CD14-positive monocyte (primary cell): ENCODE results near the gene NFATC2IP. TPM values are rescaled to one million over a fixed set of nuclear protein-coding genes. Genes with fewer than 3 reads are reported as not detected.
A peak's percentile ranks its signal among the peaks of the same experiment; 100 is the strongest.
"Not testable (repeated sequence)": the region's sequence is repeated elsewhere in the genome, so short reads cannot be mapped to it uniquely, and the experiment has no call there.

Experiments
- DNase-seq, 3 donors: peaks; one replicate each; pipeline ENCODE4 v3.0.0-alpha.2; 2011 to 2022
- H2AFZ ChIP-seq: 2 replicates; pipeline ENCODE4 v1.6.0; 2012; ENCODE audit warnings: mild to moderate bottlenecking, low read depth, low read length, inconsistent platforms; ENCODE audit not compliant: insufficient read depth, poor library complexity, severe bottlenecking
- H3K27ac ChIP-seq, 2 donors: 1 replicate in 1 of 2; 2 replicates in 1 of 2; pipeline ENCODE4 v1.5.1; 2012 to 2013; ENCODE audit warnings: low read length in 2 of 2, control low read depth in 1 of 2, inconsistent platforms in 1 of 2, low read depth in 1 of 2, mild to moderate bottlenecking in 1 of 2
- H3K27me3 ChIP-seq, 2 donors: one replicate each; pipeline versions ENCODE4 v1.6.0 to v1.6.1; 2011 to 2013; ENCODE audit warnings: low read length in 2 of 2; ENCODE audit not compliant: control insufficient read depth in 2 of 2, insufficient read depth in 2 of 2
- H3K36me3 ChIP-seq, 2 donors: replicated peaks in 1 of 2; 1 replicate in 1 of 2; 2 replicates in 1 of 2; pipeline versions ENCODE4 v1.5.1 to v1.6.1; 2012 to 2013; ENCODE audit warnings: low read length in 2 of 2, control low read depth in 1 of 2, inconsistent platforms in 1 of 2, mild to moderate bottlenecking in 1 of 2; ENCODE audit not compliant: insufficient read depth in 2 of 2, control insufficient read depth in 1 of 2
- H3K4me1 ChIP-seq, 2 donors: 1 replicate in 1 of 2; 2 replicates in 1 of 2; pipeline versions ENCODE4 v1.5.1 to v1.6.1; 2012 to 2013; ENCODE audit warnings: low read length in 2 of 2, control low read depth in 1 of 2, inconsistent platforms in 1 of 2, mild to moderate bottlenecking in 1 of 2, moderate library complexity in 1 of 2; ENCODE audit not compliant: insufficient read depth in 2 of 2, control insufficient read depth in 1 of 2
- H3K4me2 ChIP-seq: replicated peaks from 2 replicates; pipeline ENCODE3; 2012; ENCODE audit warnings: low read length, moderate library complexity, mild to moderate bottlenecking; ENCODE audit not compliant: poor library complexity, severe bottlenecking; ENCODE audit errors: extremely low read depth
- H3K4me3 ChIP-seq, 3 experiments: fragments of 200-600 bp in 1 of 3; sonication (generic) in 1 of 3; replicated peaks in 1 of 3; 1 replicate in 2 of 3; 2 replicates in 1 of 3; pipeline ENCODE4 v1.5.1; 2011 to 2013; ENCODE audit warnings: low read length in 3 of 3, mild to moderate bottlenecking in 3 of 3, control low read depth in 2 of 3, low read depth in 2 of 3, inconsistent platforms in 1 of 3, moderate library complexity in 1 of 3
- H3K79me2 ChIP-seq: 2 replicates; pipeline ENCODE4 v1.6.0; 2012; ENCODE audit warnings: mild to moderate bottlenecking, control low read depth, inconsistent platforms, low read length, moderate library complexity; ENCODE audit not compliant: insufficient read depth
- H3K9ac ChIP-seq: 2 replicates; pipeline ENCODE4 v1.6.0; 2017; ENCODE audit warnings: low read length, mild to moderate bottlenecking; ENCODE audit not compliant: insufficient read depth, poor library complexity, severe bottlenecking
- H3K9me3 ChIP-seq, 2 donors: replicated peaks in 1 of 2; 1 replicate in 1 of 2; 2 replicates in 1 of 2; pipeline versions ENCODE4 v1.5.1 to v1.6.1; 2012 to 2013; ENCODE audit warnings: low read length in 2 of 2, control low read depth in 1 of 2; ENCODE audit not compliant: control insufficient read depth in 1 of 2, insufficient read depth in 1 of 2
- H4K20me1 ChIP-seq: 2 replicates; pipeline ENCODE4 v1.6.0; 2012; ENCODE audit warnings: mild to moderate bottlenecking, low read length, control low read depth, moderate library complexity; ENCODE audit not compliant: insufficient read depth
- H3K27ac Mint-ChIP-seq, 7 donors: one replicate each; pipeline ENCODE4 v1.8.0; 2020; ENCODE audit warnings: mild to moderate bottlenecking in 7 of 7, mixed read lengths in 7 of 7, moderate library complexity in 6 of 7, inconsistent platforms in 2 of 7
- H3K27me3 Mint-ChIP-seq, 3 donors: one replicate each; pipeline ENCODE4 v1.8.0; 2021 to 2022; ENCODE audit warnings: low read depth in 3 of 3, mild to moderate bottlenecking in 3 of 3, mixed read lengths in 3 of 3, moderate library complexity in 3 of 3, inconsistent platforms in 1 of 3
- H3K36me3 Mint-ChIP-seq, 2 donors: one replicate each; pipeline ENCODE4 v1.8.0; 2020; ENCODE audit warnings: mixed read lengths in 2 of 2, inconsistent platforms in 1 of 2, mild to moderate bottlenecking in 1 of 2
- H3K4me1 Mint-ChIP-seq: one replicate; pipeline ENCODE4 v1.8.0; 2020; ENCODE audit warnings: mild to moderate bottlenecking, mixed read lengths
- H3K4me3 Mint-ChIP-seq, 2 donors: one replicate each; pipeline ENCODE4 v1.8.0; 2020; ENCODE audit warnings: mild to moderate bottlenecking in 2 of 2, mixed read lengths in 2 of 2, moderate library complexity in 1 of 2
- H3K9me3 Mint-ChIP-seq, 7 donors: one replicate each; pipeline ENCODE4 v1.8.0; 2020 to 2022; ENCODE audit warnings: mixed read lengths in 7 of 7, mild to moderate bottlenecking in 6 of 7, moderate library complexity in 6 of 7, inconsistent platforms in 2 of 7
- WGBS: methylation state at CpG from one replicate; pipeline ENCODE4 v1.1.5; 2013; ENCODE audit warnings: missing lambda C conversion rate; ENCODE audit not compliant: insufficient coverage; 5-methylcytosine and 5-hydroxymethylcytosine counted together
- intact Hi-C, 2 donors: fragments of 100-400 bp; cut with micrococcal nuclease; formaldehyde crosslinking; loops; one replicate each; pipeline versions ENCODE4 v1.15.0 to v1.15.1; 2023
- polyA plus RNA-seq, 3 donors: library from polyadenylated mRNA; depleted of rRNA in 1 of 3; unstranded in 2 of 3; stranded (reverse) in 1 of 3; fragments of 300-500 nt in 2 of 3; fragments of >200 nt in 1 of 3; fragmentation: Illumina TruSeq in 2 of 3; gene quantifications; 1 replicate in 2 of 3; 2 replicates in 1 of 3; pipeline ENCODE4 v1.2.3, GENCODE V29; 2012 to 2021
- TF ChIP-seq, protein P1 (sequence below): fragments of 200-600 bp; IDR thresholded peaks from one replicate; pipeline ENCODE4 v1.8.0; 2022; ENCODE audit warnings: antibody characterized with exemption, mild to moderate bottlenecking

The NFATC2IP gene
- polyA plus RNA-seq, 3 donors, result 17.5 to 125 (median 18.4) TPM

DNA sequence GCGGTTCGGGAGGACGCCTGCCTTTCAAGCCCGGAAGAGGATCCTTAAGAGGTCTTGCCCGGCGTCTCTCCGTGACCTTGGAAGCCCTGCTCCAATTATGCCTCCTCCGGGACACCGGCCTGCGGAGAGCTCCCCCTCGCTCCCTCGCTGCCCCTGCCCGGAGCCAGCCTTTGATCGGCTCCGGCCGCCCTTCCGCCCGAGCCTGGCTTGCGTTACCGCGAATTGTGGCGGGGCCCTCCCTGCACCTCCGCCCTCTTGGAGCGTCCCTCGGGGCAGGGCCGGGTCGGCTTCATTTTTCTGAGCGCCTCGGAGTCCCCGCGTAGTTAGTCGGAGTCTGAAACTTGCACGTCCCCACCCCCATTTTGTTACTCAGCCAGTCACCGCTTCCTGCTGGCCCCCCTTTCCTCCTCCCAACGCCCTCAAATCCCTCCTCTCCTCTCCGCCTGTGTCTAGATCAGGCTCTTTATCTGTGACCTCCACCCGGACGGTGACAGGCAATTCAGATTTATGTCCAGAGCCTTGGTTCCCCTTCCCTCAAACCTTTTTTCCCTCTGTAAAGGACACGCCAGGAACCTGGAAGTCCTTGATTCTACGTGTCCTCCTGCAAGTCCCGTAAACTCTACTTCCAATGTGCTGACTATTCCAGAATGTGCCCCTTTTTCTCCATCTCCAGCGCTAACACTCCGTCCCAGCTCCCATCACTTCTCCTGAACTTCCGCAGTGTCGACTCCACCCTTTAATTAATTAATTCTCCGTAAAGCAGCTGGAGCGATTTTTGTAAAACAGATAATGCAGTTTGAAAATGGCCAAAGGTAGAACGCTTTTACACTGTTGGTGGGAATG, 25.1 kb upstream of the NFATC2IP start:
- peak overlapping the region; percentile 91 to 97 (median 94) for H3K27ac Mint-ChIP-seq
- Histone ChIP-seq H2AFZ (peak overlapping the region; percentile 98), H3K9me3 (no peaks in the 10 kb centered on the region), H3K4me3 (peak overlapping the region; percentile 70 to 96 (median 79)), H3K36me3 (peaks cover 0 to 6% of the 10 kb centered on the region in 2 donors), H3K4me1 (peaks cover 14 to 20% of the 10 kb centered on the region in 2 donors), H4K20me1 (peaks cover 10% of the 10 kb centered on the region), H3K4me2 (peak overlapping the region; percentile 95), H3K79me2 (peaks cover 8% of the 10 kb centered on the region), H3K27me3 (no peaks in the 10 kb centered on the region), H3K27ac (peak overlapping the region; percentile 90 to 95), H3K9ac (peak overlapping the region; percentile 98)
- TF ChIP-seq, protein P1, sequence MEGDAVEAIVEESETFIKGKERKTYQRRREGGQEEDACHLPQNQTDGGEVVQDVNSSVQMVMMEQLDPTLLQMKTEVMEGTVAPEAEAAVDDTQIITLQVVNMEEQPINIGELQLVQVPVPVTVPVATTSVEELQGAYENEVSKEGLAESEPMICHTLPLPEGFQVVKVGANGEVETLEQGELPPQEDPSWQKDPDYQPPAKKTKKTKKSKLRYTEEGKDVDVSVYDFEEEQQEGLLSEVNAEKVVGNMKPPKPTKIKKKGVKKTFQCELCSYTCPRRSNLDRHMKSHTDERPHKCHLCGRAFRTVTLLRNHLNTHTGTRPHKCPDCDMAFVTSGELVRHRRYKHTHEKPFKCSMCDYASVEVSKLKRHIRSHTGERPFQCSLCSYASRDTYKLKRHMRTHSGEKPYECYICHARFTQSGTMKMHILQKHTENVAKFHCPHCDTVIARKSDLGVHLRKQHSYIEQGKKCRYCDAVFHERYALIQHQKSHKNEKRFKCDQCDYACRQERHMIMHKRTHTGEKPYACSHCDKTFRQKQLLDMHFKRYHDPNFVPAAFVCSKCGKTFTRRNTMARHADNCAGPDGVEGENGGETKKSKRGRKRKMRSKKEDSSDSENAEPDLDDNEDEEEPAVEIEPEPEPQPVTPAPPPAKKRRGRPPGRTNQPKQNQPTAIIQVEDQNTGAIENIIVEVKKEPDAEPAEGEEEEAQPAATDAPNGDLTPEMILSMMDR, result no peak
- DNase-seq, result peak; percentile 38 to 69 (median 63)
- intact Hi-C loops, result loop anchor here in 1 of 2 donors (10.0 kb wide), 2 partner anchors 81 to 371 kb away; partner anchors contain the start of genes SGF29 and TUFM
- peak overlapping the region; percentile 94 to 97 for H3K4me3 Mint-ChIP-seq
- peaks cover 0 to 7% (median 0%) of the 10 kb centered on the region in 3 donors for H3K27me3 Mint-ChIP-seq
- WGBS, result 0% methylated on average over 36 of the region's 48 CpGs
- peaks cover 7 to 19% of the 10 kb centered on the region in 2 donors for H3K36me3 Mint-ChIP-seq
- no peaks in the 10 kb centered on the region for H3K9me3 Mint-ChIP-seq
- H3K4me1 Mint-ChIP-seq, result peaks cover 20% of the 10 kb centered on the region

DNA sequence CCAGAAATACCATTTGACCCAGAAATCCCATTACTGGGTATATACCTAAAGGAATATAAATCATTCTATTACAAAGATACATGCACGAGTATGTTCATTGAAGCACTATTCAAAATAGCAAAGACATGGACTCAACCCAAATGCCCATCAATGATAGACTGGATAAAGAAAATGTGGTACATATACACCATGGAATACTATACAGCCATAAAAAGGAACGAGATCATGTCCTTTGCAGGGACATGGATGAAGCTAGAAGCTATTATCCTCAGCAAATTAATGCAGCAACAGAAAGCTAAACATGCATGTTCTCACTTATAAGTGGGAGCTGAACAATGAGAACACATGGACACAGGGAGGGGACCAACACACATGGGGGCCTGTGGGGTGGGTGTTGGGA, 24.5 kb upstream of the NFATC2IP start:
- H3K9me3 ChIP-seq, H3K9me3 Mint-ChIP-seq, H3K79me2 ChIP-seq, H3K27me3 Mint-ChIP-seq, DNase-seq, H3K36me3 ChIP-seq, H3K27me3 ChIP-seq: not testable (repeated sequence)
- Histone ChIP-seq H3K4me3 (peak overlapping the region in 2 of 3 experiments; percentile 70 to 96), H3K9ac (peak overlapping the region; percentile 98), H3K4me1 (peaks cover 20 to 25% of the 10 kb centered on the region in 2 donors), H3K4me2 (peak overlapping the region; percentile 95), H4K20me1 (peaks cover 10% of the 10 kb centered on the region), H3K27ac (peak overlapping the region in 1 of 2 donors; percentile 95), H2AFZ (peak overlapping the region; percentile 98)
- H3K4me3 Mint-ChIP-seq, result peak overlapping the region; percentile 94 to 97
- peak overlapping the region in 6 of 7 donors; percentile 91 to 96 (median 93) for H3K27ac Mint-ChIP-seq
- peaks cover 25% of the 10 kb centered on the region for H3K4me1 Mint-ChIP-seq
- peaks cover 4 to 12% of the 10 kb centered on the region in 2 donors for H3K36me3 Mint-ChIP-seq
- intact Hi-C loops, result loop anchor here in 1 of 2 donors (10.0 kb wide), 2 partner anchors 81 to 371 kb away; partner anchors contain the start of genes SGF29 and TUFM
- WGBS, result no CpG with 5 or more reads among the region's 2 CpGs
